Measurements from ENCODE around the gene PCTP.

Gene PCTP

GRCh38 chr17:55811536-55811935, 60.7 kb downstream of the PCTP start:
- DNase-seq = no peak

- DNase-seq = no peak
Measured at GRCh38 chr17:55812323-55812722, 61.5 kb downstream of the PCTP start.

GRCh38 chr17:55813944-55814343, 63.1 kb downstream of the PCTP start:
- DNase-seq = no peak

- no peak for DNase-seq
Measured at GRCh38 chr17:55814377-55814776, 63.5 kb downstream of the PCTP start.

- no peak for DNase-seq
Measured at GRCh38 chr17:55816532-55817396, 65.9 kb downstream of the PCTP start.

GRCh38 chr17:55817397-55817709, 66.5 kb downstream of the PCTP start:
- no peak for DNase-seq

GRCh38 chr17:55818026-55818425, 67.2 kb downstream of the PCTP start:
- DNase-seq = no peak

GRCh38 chr17:55818451-55819375, 67.9 kb downstream of the PCTP start:
- no peak for DNase-seq

GRCh38 chr17:55820675-55821074, 69.8 kb downstream of the PCTP start:
- no peak for DNase-seq

- no peak for DNase-seq
Measured at GRCh38 chr17:55822028-55822427, 71.2 kb downstream of the PCTP start.

GRCh38 chr17:55825213-55825612, 74.4 kb downstream of the PCTP start:
- DNase-seq = no peak

Measured in activated CD4-positive, alpha-beta T cell treated with anti-CD3 and anti-CD28 coated beads, Interleukin-2, amount 50 U/mL, for 4 hours (primary cell).